GM12892 (cell line): ENCODE data around the gene ANKRD10.
"Not testable (repeated sequence)": the region's sequence is repeated elsewhere in the genome, so short reads cannot be mapped to it uniquely, and the experiment has no call there.

Experiments
- DNase-seq: peaks from one replicate; pipeline ENCODE4 v3.0.0; 2011; ENCODE audit not compliant: insufficient read length
- FAIRE-seq: peaks from 2 replicates; lab custom pipeline; 2011; peaks lifted over from hg19 to GRCh38; lab: Jason Lieb, UNC
- POLR2A ChIP-seq: IDR thresholded peaks from 2 replicates; pipeline ENCODE4 v1.6.1; 2011; ENCODE audit warnings: low read depth, low read length, control low read depth
- POLR2AphosphoS5 ChIP-seq: IDR thresholded peaks from 2 replicates; pipeline ENCODE4 v1.6.1; 2011; ENCODE audit warnings: low read depth, low read length, control low read depth
- TAF1 ChIP-seq: IDR thresholded peaks from 2 replicates; pipeline ENCODE4 v1.6.1; 2011; ENCODE audit warnings: low read depth, mild to moderate bottlenecking, control low read depth, low read length, borderline replicate concordance

The ANKRD10 gene

DNA sequence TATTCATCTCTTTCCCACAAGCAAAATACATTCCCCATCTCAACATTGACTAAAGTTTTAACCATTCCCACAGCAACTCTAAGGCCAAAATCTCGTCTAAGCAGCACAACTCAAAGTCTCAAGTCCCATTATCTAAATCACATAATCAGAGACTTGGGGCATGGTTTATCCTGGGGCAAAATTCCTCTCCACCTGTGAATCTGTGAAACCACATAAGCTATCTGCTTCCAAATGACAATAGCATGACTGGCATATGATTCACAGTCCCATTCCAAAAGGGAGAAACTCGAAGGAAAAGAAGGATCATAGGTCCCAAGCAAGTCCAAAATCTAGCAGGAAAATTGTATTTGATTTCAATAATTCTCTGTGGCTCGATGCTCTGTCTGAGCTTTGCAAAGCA, 73.0 kb downstream of the ANKRD10 start:
- FAIRE-seq = no peak
- DNase-seq = no peak
- TF ChIP-seq POLR2A (no peak), TAF1 (no peak), POLR2AphosphoS5 (no peak)

DNA sequence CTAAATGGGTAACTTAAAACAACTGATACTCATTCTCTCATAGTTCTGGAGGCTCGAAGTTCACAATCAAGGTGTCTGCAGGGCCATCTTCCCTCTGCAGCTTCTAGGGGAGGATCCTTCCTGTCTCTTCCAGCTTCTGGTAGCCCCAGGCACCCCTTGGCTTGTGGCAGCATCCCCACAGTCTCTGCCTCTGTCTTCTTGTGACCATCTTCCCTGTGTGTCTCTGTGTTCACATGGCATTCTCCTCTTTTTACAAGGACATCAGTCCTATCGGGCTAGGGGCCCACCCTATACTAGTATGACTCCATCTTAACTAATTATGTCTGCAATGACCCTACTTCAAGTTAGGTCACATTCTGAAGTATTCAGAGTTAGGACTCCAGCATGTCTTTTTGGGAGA, 73.5 kb downstream of the ANKRD10 start:
- DNase-seq = no peak
- no peak for FAIRE-seq

DNA sequence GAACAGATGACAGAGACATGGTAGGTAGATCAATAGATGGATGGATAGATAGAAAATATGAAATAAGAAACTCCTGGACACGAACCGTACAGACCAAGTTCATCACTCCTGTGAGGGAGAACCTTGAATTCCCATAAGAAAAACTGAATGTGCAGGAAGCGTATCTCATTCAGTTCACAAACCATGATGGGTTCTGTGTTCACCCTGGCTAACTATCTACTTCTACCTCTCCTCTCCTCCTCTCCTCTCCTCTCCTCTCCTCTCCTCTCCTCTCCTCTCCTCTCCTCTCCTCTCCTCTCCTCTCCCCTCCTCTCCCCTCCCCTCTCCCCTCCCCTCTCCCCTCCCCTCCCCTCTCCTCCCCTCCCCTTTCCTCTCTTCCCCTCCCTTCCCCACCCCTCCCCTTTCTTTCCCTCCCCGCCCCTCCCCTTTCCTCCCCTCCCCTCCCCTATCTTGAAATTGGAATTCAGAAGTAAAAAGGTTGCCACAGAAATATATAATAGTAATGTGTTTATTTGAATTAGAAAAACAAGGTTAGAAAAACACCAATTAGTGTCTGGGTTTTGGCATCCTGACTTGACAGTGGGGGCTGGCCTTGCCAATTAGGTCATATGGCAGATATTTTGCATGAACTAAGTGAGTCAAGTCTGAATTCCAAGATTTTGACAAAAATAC, 75.9 kb downstream of the ANKRD10 start:
- DNase-seq (no peak), FAIRE-seq (no peak)
- TF ChIP-seq POLR2A = no peak
- TF ChIP-seq POLR2AphosphoS5 = no peak
- no peak for TF ChIP-seq TAF1

More for the DNA sequence above, 73.5 kb downstream of the ANKRD10 start:
- TF ChIP-seq POLR2AphosphoS5 (no peak), TAF1 (no peak), POLR2A (no peak)

DNA sequence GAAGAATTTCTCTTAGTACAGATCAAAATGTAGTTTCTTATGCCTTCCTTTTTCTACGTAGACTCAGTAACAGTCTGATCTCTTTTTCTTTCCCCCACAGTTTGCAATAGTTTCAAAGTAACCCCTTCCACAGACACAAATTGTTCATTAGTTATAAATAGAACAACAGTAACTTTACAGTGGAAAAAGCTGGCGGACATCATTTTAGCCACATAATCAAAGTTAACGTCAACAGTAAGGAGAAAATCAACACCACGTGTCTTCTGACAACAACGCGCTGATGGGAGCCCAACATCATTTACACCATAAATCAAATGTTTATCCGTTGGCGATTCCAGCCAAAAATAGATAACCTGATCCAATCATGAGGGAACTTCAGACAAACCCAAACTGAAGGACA, 76.8 kb downstream of the ANKRD10 start:
- DNase-seq (no peak), FAIRE-seq (no peak)
- no peak for TF ChIP-seq TAF1
- TF ChIP-seq POLR2A = no peak
- no peak for TF ChIP-seq POLR2AphosphoS5

DNA sequence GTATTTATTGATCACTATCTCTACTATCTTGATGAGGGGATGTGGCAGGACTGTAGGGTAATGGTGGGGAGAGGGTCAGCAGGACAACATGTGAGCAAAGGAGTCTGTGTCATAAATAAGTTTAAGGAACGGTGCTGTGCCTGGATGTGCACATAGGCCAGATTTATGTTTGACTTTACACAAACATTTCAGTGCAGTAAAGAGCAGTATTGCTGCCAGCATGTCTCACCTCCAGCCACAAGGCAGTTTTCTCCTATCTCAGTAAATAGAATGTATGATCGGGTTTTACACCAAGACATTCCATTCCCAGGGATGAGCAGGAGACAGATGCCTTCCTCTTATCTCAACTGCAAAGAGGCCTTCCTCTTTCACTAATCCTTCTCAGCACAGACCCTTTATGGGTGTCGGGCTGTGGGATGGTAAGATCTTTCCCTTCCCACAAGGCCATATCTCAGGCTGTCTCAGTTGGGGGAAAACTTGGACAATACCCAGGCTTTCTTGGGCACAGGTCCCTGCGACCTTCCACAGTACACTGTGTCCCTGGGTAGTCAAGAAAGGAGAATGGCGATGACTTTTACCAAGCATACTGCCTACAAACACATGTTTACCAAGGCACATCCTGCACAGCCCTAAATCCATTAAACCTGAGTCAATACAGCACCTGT, 77.3 kb downstream of the ANKRD10 start:
- not testable (repeated sequence) for DNase-seq, FAIRE-seq

DNA sequence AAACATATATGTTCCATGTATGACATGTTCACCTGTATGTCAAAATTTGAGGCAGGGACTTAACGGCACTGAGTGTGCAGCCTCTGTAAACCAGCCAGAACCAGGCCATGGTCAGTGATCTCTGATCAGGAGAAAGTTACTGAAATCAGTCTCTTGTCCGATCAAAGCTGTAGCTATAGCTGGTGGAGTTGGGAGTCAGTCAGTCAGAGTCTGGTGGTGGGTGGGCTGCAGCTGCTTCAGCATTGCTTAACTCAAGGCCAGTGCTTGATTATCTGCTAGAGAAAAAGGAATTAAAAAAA, 78.3 kb downstream of the ANKRD10 start:
- no peak for FAIRE-seq
- DNase-seq = no peak
- TF ChIP-seq POLR2AphosphoS5 (no peak), TAF1 (no peak), POLR2A (no peak)

DNA sequence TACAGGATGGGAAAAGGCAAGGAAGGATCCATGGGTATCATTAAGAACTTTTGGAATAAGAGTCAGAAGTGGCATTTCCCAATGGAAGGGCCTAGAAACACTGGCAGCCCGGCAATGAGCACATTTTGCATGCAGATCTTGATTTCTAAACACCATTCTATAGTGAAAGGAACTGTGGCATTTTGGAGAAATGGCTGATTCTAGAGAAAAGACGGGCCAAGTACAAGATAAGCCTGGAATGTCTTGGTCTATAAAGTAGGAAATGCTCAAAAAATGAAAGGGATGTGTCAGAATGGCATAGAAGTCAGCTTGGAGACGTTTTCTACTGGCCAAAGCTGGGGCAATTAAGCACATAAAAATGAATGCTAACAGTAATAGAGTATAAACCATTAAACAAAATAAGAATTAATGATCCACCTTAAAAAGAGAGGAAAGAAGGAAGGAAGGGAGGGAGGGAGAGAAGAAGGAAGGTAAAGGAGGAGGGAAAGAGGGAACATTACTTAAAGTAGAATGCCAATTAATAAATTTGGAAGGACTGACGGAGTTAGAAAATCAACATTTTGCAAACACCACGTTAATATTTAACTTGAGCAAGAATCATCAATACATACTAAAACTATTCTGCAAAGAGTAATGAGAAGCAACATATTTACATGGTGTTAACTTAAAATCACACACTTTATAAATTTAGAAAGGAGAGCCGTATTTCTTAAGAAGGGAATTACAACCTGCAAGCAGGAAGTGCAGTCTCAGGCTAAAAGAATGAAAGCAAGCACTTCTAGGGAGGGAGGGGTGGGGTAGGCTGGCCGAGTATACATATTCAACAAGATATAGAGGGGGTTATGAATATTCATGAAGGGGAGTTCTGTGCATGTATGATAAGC, 78.9 kb downstream of the ANKRD10 start:
- no peak for DNase-seq
- FAIRE-seq = no peak

DNA sequence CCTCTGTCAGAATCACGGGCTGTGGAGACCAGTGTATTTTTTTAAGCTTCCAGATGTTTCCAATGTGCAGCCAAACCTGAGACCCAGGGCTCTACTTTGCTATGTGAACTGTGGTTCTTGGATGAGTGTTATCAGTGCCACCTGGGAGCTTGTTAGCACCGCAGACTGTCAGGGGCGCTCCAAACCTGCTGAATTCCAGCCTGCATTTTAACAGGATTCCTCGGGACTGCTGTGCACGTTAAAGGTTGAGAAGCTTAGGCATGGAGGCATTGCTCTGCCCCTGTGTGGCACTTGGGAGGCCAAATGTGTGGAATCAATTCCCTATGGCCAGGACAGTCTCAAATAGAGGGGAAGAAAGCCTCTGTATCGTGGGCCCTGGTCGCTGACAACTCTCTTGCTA, 80.3 kb downstream of the ANKRD10 start:
- TF ChIP-seq POLR2AphosphoS5 (no peak), TAF1 (no peak), POLR2A (no peak)
- no peak for DNase-seq
- FAIRE-seq = no peak

More for the DNA sequence above, 78.9 kb downstream of the ANKRD10 start:
- TF ChIP-seq POLR2A (no peak), TAF1 (no peak), POLR2AphosphoS5 (no peak)

DNA sequence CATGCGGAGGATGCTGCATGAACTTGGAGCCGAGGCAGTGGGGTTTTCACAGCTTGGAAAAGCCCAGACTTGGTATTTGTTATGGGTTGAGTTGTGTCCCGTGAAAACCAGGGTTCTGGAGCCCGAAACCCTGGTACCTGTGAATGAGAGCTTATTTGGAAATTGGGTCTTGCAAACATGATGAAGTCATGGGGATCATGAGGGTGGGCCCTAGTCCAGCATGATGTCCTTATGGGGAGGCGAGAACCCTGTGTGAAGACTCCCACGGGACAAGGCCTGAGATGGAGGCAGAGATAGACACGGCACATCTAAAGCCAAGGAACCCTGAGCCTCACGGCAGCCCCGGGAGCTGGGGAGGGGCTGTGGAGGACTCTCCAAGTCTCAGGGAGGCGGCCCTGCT, 82.3 kb downstream of the ANKRD10 start:
- FAIRE-seq (no peak), DNase-seq (no peak)
- TF ChIP-seq POLR2A (no peak), TAF1 (no peak), POLR2AphosphoS5 (no peak)

DNA sequence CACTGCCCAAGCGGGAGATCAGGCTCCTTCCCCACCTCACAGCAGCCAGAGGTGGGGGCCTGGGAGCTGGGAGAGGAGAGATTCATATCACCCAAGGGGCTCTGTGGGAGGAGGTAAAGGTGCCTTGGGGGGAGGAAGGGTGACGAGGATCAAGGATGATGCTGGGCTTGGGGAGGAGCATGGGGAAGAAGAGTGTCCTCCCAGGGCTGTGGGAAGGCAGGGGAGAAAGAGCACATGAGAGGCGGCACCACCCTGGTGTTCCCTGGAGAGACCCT, 82.7 kb downstream of the ANKRD10 start:
- FAIRE-seq (no peak), DNase-seq (no peak)
- TF ChIP-seq POLR2A (no peak), POLR2AphosphoS5 (no peak), TAF1 (no peak)

DNA sequence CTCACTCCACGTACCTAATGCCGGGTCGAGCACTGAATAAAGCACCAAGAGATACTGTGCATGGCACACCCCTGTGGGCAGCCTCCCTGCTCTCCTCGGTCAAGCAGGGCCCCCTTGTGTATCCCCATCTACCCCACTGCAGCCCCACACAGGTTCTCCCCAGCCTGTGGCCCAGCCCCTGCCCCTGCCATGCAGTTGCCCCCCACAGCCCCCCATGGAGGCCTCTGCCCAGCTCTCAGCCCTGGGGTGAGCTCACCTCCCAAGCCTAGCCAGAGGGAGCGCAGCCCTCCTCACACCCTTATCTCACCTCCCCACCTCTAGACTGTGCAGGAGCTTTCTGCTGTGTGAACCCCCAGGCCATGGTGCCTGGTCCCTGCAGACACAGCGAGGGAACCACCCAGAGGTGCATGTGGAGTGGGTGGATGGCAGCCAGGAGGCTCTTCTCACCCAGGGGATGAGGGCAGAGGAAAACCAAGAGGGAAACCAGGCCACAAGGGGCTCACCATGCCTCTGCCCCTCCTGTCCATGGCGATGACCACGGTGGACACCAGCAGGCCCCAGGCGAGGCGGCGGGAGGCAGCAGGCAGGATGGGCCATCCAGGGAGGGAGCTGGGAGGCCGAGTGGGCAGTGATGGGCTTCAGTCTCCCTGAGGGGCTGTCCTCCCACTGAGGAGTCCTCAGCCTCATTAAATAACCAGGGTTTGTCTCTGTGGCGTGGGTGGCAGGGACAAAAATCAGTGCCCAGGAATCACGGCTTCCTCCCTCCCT, 83.2 kb downstream of the ANKRD10 start:
- DNase-seq (no peak), FAIRE-seq (no peak)
- TF ChIP-seq POLR2A (no peak), TAF1 (no peak), POLR2AphosphoS5 (no peak)
